ENCODE measurements around the gene PIK3R4.

- TF ChIP-seq CTCF (IDR thresholded peaks at IDR 0.05; ENCODE audit: low read depth, low read length, missing input control) (no peak), RAD21 (IDR thresholded peaks at IDR 0.05) (no peak), JUND (IDR thresholded peaks at IDR 0.05) (no peak), SP1 (IDR thresholded peaks at IDR 0.05) (no peak), EGR1 (IDR thresholded peaks at IDR 0.05; ENCODE audit: low read depth in 2 of 2) (no peak)
- TF ChIP-seq, protein P1, sequence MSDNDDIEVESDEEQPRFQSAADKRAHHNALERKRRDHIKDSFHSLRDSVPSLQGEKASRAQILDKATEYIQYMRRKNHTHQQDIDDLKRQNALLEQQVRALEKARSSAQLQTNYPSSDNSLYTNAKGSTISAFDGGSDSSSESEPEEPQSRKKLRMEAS (IDR thresholded peaks at IDR 0.05) = no peak
- TF ChIP-seq, protein P2, sequence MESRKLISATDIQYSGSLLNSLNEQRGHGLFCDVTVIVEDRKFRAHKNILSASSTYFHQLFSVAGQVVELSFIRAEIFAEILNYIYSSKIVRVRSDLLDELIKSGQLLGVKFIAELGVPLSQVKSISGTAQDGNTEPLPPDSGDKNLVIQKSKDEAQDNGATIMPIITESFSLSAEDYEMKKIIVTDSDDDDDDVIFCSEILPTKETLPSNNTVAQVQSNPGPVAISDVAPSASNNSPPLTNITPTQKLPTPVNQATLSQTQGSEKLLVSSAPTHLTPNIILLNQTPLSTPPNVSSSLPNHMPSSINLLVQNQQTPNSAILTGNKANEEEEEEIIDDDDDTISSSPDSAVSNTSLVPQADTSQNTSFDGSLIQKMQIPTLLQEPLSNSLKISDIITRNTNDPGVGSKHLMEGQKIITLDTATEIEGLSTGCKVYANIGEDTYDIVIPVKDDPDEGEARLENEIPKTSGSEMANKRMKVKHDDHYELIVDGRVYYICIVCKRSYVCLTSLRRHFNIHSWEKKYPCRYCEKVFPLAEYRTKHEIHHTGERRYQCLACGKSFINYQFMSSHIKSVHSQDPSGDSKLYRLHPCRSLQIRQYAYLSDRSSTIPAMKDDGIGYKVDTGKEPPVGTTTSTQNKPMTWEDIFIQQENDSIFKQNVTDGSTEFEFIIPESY (IDR thresholded peaks at IDR 0.05) = no peak
These were observed 92.5 kb downstream of the PIK3R4 start for GRCh38 chr3:130654091-130654490.
